B cell (primary cell): ENCODE data around the gene BLOC1S3.

Experiments
- EZH2 ChIP-seq: IDR thresholded peaks from 2 replicates; pipeline ENCODE4 v1.6.1; 2012; ENCODE audit warnings: borderline replicate concordance, low read depth, mild to moderate bottlenecking, moderate library complexity, low read length; ENCODE audit not compliant: insufficient read depth, poor library complexity, severe bottlenecking
- TF ChIP-seq, protein P1 (sequence below): fragments of 200-600 bp; IDR thresholded peaks from one replicate; pipeline ENCODE4 v1.8.0; 2022; ENCODE audit warnings: antibody characterized with exemption, mild to moderate bottlenecking

DNA sequence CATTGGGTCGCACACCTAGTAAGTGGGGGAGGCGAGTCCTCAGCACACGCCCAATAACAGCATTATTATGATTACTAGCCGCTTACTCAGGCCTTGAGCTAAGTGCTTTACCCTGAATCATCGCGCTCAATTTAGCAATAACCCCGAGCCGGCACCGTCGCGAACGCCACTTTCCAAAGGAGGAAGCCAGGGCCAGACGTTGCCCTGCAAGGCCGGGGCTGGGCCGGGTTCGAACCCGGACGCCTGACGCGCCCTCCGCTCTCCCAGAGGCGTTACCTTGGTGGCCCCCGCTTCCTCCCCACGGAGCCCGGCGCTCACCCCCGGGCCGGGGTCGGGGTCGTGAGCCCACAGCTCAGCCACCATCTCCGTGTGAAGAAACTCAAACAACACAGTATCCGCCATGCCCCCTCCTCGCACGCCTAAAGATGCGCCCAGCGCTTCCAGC, 745 bp upstream of the BLOC1S3 start, which contains the start of gene TRAPPC6A:
- TF ChIP-seq, protein P1, sequence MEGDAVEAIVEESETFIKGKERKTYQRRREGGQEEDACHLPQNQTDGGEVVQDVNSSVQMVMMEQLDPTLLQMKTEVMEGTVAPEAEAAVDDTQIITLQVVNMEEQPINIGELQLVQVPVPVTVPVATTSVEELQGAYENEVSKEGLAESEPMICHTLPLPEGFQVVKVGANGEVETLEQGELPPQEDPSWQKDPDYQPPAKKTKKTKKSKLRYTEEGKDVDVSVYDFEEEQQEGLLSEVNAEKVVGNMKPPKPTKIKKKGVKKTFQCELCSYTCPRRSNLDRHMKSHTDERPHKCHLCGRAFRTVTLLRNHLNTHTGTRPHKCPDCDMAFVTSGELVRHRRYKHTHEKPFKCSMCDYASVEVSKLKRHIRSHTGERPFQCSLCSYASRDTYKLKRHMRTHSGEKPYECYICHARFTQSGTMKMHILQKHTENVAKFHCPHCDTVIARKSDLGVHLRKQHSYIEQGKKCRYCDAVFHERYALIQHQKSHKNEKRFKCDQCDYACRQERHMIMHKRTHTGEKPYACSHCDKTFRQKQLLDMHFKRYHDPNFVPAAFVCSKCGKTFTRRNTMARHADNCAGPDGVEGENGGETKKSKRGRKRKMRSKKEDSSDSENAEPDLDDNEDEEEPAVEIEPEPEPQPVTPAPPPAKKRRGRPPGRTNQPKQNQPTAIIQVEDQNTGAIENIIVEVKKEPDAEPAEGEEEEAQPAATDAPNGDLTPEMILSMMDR = no peak
- no peak for TF ChIP-seq EZH2
